Trophoblast cell (in vitro differentiated cells and primary cell): Measurements from ENCODE around the gene TRPM5.

Experiments used
- DNase-seq, 2 donors: peaks; one replicate each; pipeline ENCODE4 v3.0.0-alpha.2; 2016
- H2AFZ ChIP-seq: 2 replicates; pipeline ENCODE4 v1.6.1; 2013; ENCODE audit warnings: low read length, moderate library complexity, mild to moderate bottlenecking; ENCODE audit not compliant: insufficient read depth, poor library complexity
- H2AK5ac ChIP-seq: 2 replicates; pipeline ENCODE4 v1.6.1; 2013; ENCODE audit warnings: mild to moderate bottlenecking, low read length
- H2BK120ac ChIP-seq: 2 replicates; pipeline ENCODE4 v1.6.1; 2013; ENCODE audit warnings: low read length, mild to moderate bottlenecking, moderate library complexity; ENCODE audit not compliant: insufficient read depth, poor library complexity
- H2BK12ac ChIP-seq: 2 replicates; pipeline ENCODE4 v1.6.1; 2013; ENCODE audit warnings: mild to moderate bottlenecking, low read length, moderate library complexity
- H2BK5ac ChIP-seq: 2 replicates; pipeline ENCODE4 v1.6.1; 2013; ENCODE audit warnings: low read length, low read depth, moderate library complexity, mild to moderate bottlenecking; ENCODE audit not compliant: poor library complexity
- H3K14ac ChIP-seq: 2 replicates; pipeline ENCODE4 v1.6.1; 2013; ENCODE audit warnings: mild to moderate bottlenecking, low read length
- H3K18ac ChIP-seq: 2 replicates; pipeline ENCODE4 v1.6.1; 2013; ENCODE audit warnings: mild to moderate bottlenecking, low read length
- H3K23ac ChIP-seq: 2 replicates; pipeline ENCODE4 v1.6.1; 2013; ENCODE audit warnings: low read length
- H3K27ac ChIP-seq: 2 replicates; pipeline ENCODE4 v1.5.1; 2013; ENCODE audit warnings: low read depth, mild to moderate bottlenecking, inconsistent platforms, low read length, moderate library complexity
- H3K27me3 ChIP-seq: 2 replicates; pipeline ENCODE4 v1.6.1; 2013; ENCODE audit warnings: inconsistent platforms, mild to moderate bottlenecking, low read length, moderate library complexity; ENCODE audit not compliant: insufficient read depth
- H3K36me3 ChIP-seq, 2 experiments: 1 replicate in 1 of 2; 2 replicates in 1 of 2; pipeline ENCODE4 v1.6.1; 2013; ENCODE audit warnings: low read length in 2 of 2, mild to moderate bottlenecking in 2 of 2, moderate library complexity in 1 of 2; ENCODE audit not compliant: insufficient read depth in 2 of 2, control insufficient read depth in 1 of 2
- H3K4ac ChIP-seq: 2 replicates; pipeline ENCODE4 v1.6.1; 2013; ENCODE audit warnings: low read depth, mild to moderate bottlenecking, low read length, moderate library complexity
- H3K4me1 ChIP-seq, 2 experiments: 1 replicate in 1 of 2; 2 replicates in 1 of 2; pipeline ENCODE4 v1.6.1; 2013; ENCODE audit warnings: low read length in 2 of 2, mild to moderate bottlenecking in 2 of 2, moderate library complexity in 1 of 2; ENCODE audit not compliant: insufficient read depth in 2 of 2, control insufficient read depth in 1 of 2
- H3K4me2 ChIP-seq: 2 replicates; pipeline ENCODE4 v1.6.1; 2013; ENCODE audit warnings: inconsistent platforms, mild to moderate bottlenecking, low read length, moderate library complexity
- H3K4me3 ChIP-seq: 2 replicates; pipeline ENCODE4 v1.5.1; 2013; ENCODE audit warnings: mild to moderate bottlenecking, low read depth, low read length, inconsistent platforms
- H3K79me1 ChIP-seq: one replicate; pipeline ENCODE4 v1.6.1; 2013; ENCODE audit warnings: low read length
- H3K79me2 ChIP-seq: 2 replicates; pipeline ENCODE4 v1.6.1; 2013; ENCODE audit warnings: low read length, mild to moderate bottlenecking; ENCODE audit not compliant: control insufficient read depth, insufficient read depth, poor library complexity
- H3K9ac ChIP-seq: 2 replicates; pipeline ENCODE4 v1.6.1; 2013; ENCODE audit warnings: mild to moderate bottlenecking, low read length
- H3K9me3 ChIP-seq: 2 replicates; pipeline ENCODE4 v1.6.1; 2013; ENCODE audit warnings: low read depth, mild to moderate bottlenecking, control low read depth, inconsistent platforms, low read length; ENCODE audit not compliant: insufficient read depth
- H4K12ac ChIP-seq: 2 replicates; pipeline ENCODE4 v1.6.1; 2013; ENCODE audit warnings: low read depth, mild to moderate bottlenecking, low read length, moderate library complexity
- H4K8ac ChIP-seq: 2 replicates; pipeline ENCODE4 v1.6.1; 2013; ENCODE audit warnings: low read depth, mild to moderate bottlenecking, low read length, moderate library complexity
- H4K91ac ChIP-seq: one replicate; pipeline ENCODE4 v1.6.1; 2013; ENCODE audit warnings: low read depth, mild to moderate bottlenecking, low read length, moderate library complexity
- WGBS: extraction: QIAGEN DNeasy Blood & Tissue Kit; methylation state at CpG from one replicate; pipeline ENCODE4 v1.1.7; 2013; ENCODE audit warnings: missing lambda C conversion rate; ENCODE audit not compliant: insufficient read length, insufficient coverage; ENCODE audit errors: extremely low coverage; 5-methylcytosine and 5-hydroxymethylcytosine counted together

Gene TRPM5

GRCh38 chr11:2419638-2420501, 24.4 kb downstream of the TRPM5 start:
- Histone ChIP-seq H3K27me3 (no peaks in the 10 kb centered on the region), H4K91ac (no peak overlapping the region), H3K4ac (no peak overlapping the region), H3K14ac (no peak overlapping the region), H3K4me3 (no peak overlapping the region), H3K4me1 (no peaks in the 10 kb centered on the region), H2BK12ac (no peak overlapping the region), H3K4me2 (no peak overlapping the region), H4K8ac (no peak overlapping the region), H3K79me2 (no peaks in the 10 kb centered on the region), H4K12ac (no peak overlapping the region), H3K9me3 (no peaks in the 10 kb centered on the region), H3K23ac (no peak overlapping the region), H3K79me1 (no peaks in the 10 kb centered on the region), H3K36me3 (no peaks in the 10 kb centered on the region), H3K9ac (no peak overlapping the region), H2BK5ac (no peak overlapping the region), H3K27ac (no peak overlapping the region), H2AFZ (no peak overlapping the region), H3K18ac (no peak overlapping the region), H2BK120ac (no peak overlapping the region), H2AK5ac (no peak overlapping the region)
- peak; percentile 51 to 79 for DNase-seq
- WGBS = no CpG with 5 or more reads among the region's 36 CpGs

- no peaks in the 10 kb centered on the region for H3K36me3 ChIP-seq
These were observed 25.5 kb downstream of the TRPM5 start for GRCh38 chr11:2418693-2419360.

GRCh38 chr11:2417856-2418692, 26.2 kb downstream of the TRPM5 start:
- no peak for DNase-seq
- Histone ChIP-seq H3K36me3 (no peaks in the 10 kb centered on the region), H4K12ac (no peak overlapping the region), H3K27me3 (no peaks in the 10 kb centered on the region), H2BK120ac (no peak overlapping the region), H3K4me2 (no peak overlapping the region), H2BK12ac (no peak overlapping the region), H3K9me3 (no peaks in the 10 kb centered on the region), H3K4me1 (no peaks in the 10 kb centered on the region), H3K18ac (no peak overlapping the region), H4K8ac (no peak overlapping the region), H3K79me2 (no peaks in the 10 kb centered on the region), H3K9ac (no peak overlapping the region), H4K91ac (no peak overlapping the region), H3K4me3 (no peak overlapping the region), H3K14ac (no peak overlapping the region), H2AK5ac (no peak overlapping the region), H3K27ac (no peak overlapping the region), H3K23ac (no peak overlapping the region), H2BK5ac (no peak overlapping the region), H2AFZ (no peak overlapping the region), H3K4ac (no peak overlapping the region), H3K79me1 (no peaks in the 10 kb centered on the region)
- WGBS = no CpG with 5 or more reads among the region's 30 CpGs

More at GRCh38 chr11:2418693-2419360, 25.5 kb downstream of the TRPM5 start:
- Histone ChIP-seq H3K9me3 (no peaks in the 10 kb centered on the region), H4K91ac (no peak overlapping the region), H3K27me3 (no peaks in the 10 kb centered on the region), H2AFZ (no peak overlapping the region), H3K4me3 (no peak overlapping the region), H4K8ac (no peak overlapping the region), H3K23ac (no peak overlapping the region), H3K9ac (no peak overlapping the region), H3K14ac (no peak overlapping the region), H3K4me1 (no peaks in the 10 kb centered on the region), H2BK5ac (no peak overlapping the region), H2AK5ac (no peak overlapping the region), H3K79me2 (no peaks in the 10 kb centered on the region), H3K4me2 (no peak overlapping the region), H3K18ac (no peak overlapping the region), H3K4ac (no peak overlapping the region), H4K12ac (no peak overlapping the region), H3K79me1 (no peaks in the 10 kb centered on the region), H3K27ac (no peak overlapping the region), H2BK12ac (no peak overlapping the region), H2BK120ac (no peak overlapping the region)
- DNase-seq = no peak
- WGBS = no CpG with 5 or more reads among the region's 21 CpGs

GRCh38 chr11:2416765-2417164, 27.5 kb downstream of the TRPM5 start:
- Histone ChIP-seq H3K23ac (no peak overlapping the region), H4K12ac (no peak overlapping the region), H3K27me3 (no peaks in the 10 kb centered on the region), H3K18ac (no peak overlapping the region), H3K4ac (no peak overlapping the region), H2AK5ac (no peak overlapping the region), H2AFZ (no peak overlapping the region), H2BK120ac (no peak overlapping the region), H3K79me2 (no peaks in the 10 kb centered on the region), H3K36me3 (no peaks in the 10 kb centered on the region), H4K91ac (no peak overlapping the region), H3K9ac (no peak overlapping the region), H3K4me2 (no peak overlapping the region), H3K9me3 (no peaks in the 10 kb centered on the region), H2BK12ac (no peak overlapping the region), H3K27ac (no peak overlapping the region), H3K14ac (no peak overlapping the region), H3K79me1 (no peaks in the 10 kb centered on the region), H2BK5ac (no peak overlapping the region), H4K8ac (no peak overlapping the region), H3K4me3 (no peak overlapping the region), H3K4me1 (no peaks in the 10 kb centered on the region)
- no CpG with 5 or more reads among the region's 18 CpGs for WGBS
- peak in 1 of 2 donors; percentile 16 for DNase-seq
